ENCODE measurements around the gene RRP1.

The RRP1 gene

GRCh38 chr21:43850728-43851295 lies 61.4 kb downstream of the RRP1 start:
- TF ChIP-seq, protein P1, sequence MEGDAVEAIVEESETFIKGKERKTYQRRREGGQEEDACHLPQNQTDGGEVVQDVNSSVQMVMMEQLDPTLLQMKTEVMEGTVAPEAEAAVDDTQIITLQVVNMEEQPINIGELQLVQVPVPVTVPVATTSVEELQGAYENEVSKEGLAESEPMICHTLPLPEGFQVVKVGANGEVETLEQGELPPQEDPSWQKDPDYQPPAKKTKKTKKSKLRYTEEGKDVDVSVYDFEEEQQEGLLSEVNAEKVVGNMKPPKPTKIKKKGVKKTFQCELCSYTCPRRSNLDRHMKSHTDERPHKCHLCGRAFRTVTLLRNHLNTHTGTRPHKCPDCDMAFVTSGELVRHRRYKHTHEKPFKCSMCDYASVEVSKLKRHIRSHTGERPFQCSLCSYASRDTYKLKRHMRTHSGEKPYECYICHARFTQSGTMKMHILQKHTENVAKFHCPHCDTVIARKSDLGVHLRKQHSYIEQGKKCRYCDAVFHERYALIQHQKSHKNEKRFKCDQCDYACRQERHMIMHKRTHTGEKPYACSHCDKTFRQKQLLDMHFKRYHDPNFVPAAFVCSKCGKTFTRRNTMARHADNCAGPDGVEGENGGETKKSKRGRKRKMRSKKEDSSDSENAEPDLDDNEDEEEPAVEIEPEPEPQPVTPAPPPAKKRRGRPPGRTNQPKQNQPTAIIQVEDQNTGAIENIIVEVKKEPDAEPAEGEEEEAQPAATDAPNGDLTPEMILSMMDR (IDR thresholded peaks at IDR 0.05; ENCODE audit: control insufficient read depth, extremely low read depth, insufficient read depth), result no peak
- DNase-seq (ENCODE audit: low read depth), result no peak
- no peak overlapping the region for H3K4me3 ChIP-seq (ENCODE audit: low read depth, low read length)

DNA sequence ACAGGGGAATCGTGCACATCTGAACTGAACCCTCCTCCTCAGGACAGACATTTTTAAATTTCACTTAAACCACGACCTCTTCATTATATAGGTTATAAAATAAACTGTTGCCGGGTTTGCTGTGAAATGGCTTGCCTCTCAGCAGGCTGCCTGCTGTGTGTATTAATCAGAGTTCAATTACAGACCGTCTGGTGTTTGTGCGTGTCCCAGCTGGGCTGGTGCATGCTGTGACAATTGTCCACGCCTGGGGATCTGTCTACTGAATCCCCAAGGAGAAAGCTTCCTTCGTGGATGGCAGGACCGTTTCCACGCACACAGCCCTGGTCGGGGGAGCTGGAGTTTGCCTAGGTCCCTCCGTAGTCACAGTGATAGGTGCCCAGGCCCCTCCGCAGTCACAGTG lies 62.2 kb downstream of the RRP1 start:
- TF ChIP-seq, protein P1 (IDR thresholded peaks at IDR 0.05; ENCODE audit: control insufficient read depth, extremely low read depth, insufficient read depth), result no peak
- DNase-seq (ENCODE audit: low read depth), result no peak
- no peak overlapping the region for H3K4me3 ChIP-seq (ENCODE audit: low read depth, low read length)

DNA sequence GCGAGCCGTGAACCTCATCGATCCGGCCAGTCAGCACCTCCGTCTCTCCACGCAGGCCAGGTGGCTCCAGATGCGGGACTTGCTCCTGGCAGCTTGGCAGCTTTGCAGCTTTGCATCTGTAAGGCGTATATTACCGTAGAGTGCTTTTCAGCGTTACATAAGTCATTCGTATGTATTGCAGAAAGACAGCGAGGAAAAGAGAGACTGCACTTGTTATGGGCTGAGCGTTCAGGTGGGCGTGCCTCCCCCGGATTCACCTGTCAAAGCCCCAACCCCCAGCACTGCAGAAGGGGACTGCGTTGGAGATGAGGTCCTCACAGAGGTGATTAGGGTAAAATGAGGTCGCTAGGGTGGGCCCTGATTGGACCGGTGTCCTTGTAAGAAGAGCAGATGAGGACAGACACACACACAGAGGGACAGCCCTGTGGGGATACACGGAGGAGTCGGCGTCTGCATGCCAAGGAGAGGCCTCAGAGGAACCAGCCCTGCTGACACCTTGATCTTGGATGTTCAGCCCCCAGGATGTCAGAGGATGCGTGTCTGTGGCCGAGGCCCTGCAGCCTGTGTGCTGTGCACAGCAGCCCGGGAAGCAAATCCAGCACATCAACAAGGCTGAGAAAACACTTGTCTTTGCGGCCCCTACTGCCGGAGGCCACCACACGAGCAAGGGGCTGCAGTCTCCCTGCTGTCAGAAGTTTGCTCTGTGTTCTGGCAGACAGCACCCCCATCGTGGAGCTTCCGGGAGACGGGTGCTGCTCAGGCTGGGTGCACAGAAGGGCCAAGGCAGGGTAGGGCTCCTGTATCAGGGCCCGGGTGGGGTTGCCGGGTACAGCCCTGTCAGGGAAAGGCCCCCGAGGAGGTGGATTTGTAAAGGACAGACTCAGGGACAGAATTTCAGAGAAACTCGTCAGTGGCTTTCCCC lies 64.7 kb downstream of the RRP1 start:
- TF ChIP-seq, protein P1 (IDR thresholded peaks at IDR 0.05; ENCODE audit: control insufficient read depth, extremely low read depth, insufficient read depth), result no peak
- DNase-seq (ENCODE audit: low read depth), result no peak
- H3K4me3 ChIP-seq (ENCODE audit: low read depth, low read length), result no peak overlapping the region

Measured in LNCaP clone FGC (cell line).